Measurements from ENCODE around the gene SLC37A1.

DNA sequence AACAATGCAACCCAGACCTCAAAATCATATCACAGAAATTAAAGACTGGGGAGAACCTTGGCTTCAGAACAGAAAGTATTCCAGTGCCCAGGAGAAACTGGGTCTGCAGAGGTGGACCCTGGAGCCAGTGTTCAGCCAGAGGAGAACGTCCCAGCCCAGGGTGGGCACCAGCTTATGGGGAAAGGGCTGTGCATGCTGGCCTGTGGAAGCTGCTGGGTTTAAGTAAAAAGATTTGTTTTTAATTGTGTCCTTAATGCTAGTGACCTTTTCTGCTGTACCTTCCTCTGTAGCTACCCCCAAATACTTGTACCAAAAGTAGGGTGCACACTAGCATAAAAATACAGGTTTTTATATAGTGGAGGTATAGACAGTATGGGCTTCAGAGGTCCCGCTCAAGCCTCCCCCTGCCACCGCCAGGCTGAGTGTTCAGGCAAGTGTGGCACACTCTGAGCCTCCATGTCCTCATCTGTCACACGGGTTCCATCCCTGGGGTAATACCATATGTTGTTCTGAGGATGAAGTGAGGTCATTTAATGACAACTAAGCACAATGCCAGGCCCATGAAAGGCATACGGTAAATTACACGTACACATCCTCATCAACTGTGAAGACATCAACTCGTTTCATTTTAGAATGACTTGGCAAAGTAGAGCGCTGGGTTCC lies 47.0 kb downstream of the SLC37A1 start:
- TF ChIP-seq REST (IDR thresholded peaks at IDR 0.05; ENCODE audit: insufficient read depth in 1 of 2, low read depth in 2 of 2, low read length in 2 of 2) (no peak), POLR2AphosphoS5 (IDR thresholded peaks at IDR 0.05; ENCODE audit: low read depth, low read length) (no peak), TAF1 (IDR thresholded peaks at IDR 0.05; ENCODE audit: borderline replicate concordance, insufficient read depth, low read length) (no peak)
